Ascending aorta (tissue), 2 donors: Measurements from ENCODE around the gene RREB1. TPM values are rescaled to one million over a fixed set of nuclear protein-coding genes. Genes with fewer than 3 reads are reported as not detected.

Experiments
- DNase-seq, 2 donors: peaks; one replicate each; pipeline ENCODE4 v3.0.0-alpha.2; 2019; ENCODE audit warnings: low spot score in 2 of 2
- H3K27ac ChIP-seq, 2 donors: fragments of 200-600 bp; sonication (generic); one replicate each; pipeline ENCODE4 v1.5.1; 2016 to 2017; ENCODE audit warnings: mild to moderate bottlenecking in 1 of 2
- H3K27me3 ChIP-seq: fragments of 200-600 bp; sonication (generic); one replicate; pipeline ENCODE4 v1.5.1; 2017
- H3K36me3 ChIP-seq, 2 donors: fragments of 200-600 bp; sonication (generic); one replicate each; pipeline ENCODE4 v1.5.1; 2016
- H3K4me1 ChIP-seq, 2 donors: fragments of 200-600 bp; sonication (generic); one replicate each; pipeline ENCODE4 v1.5.1; 2016 to 2017; ENCODE audit warnings: mild to moderate bottlenecking in 1 of 2
- H3K4me3 ChIP-seq, 2 donors: fragments of 200-600 bp; sonication (generic); one replicate each; pipeline ENCODE4 v1.5.1; 2016 to 2017; ENCODE audit warnings: mild to moderate bottlenecking in 1 of 2
- H3K9me3 ChIP-seq, 2 donors: fragments of 200-600 bp; sonication (generic); one replicate each; pipeline ENCODE4 v1.5.1; 2016
- intact Hi-C: fragments of 100-400 bp; cut with DNase I; formaldehyde crosslinking; loops from one replicate; pipeline ENCODE4 v1.15.1; 2023
- total RNA-seq: library from RNA; depleted of rRNA; stranded (reverse); fragments of >200 nt; gene quantifications from one replicate; pipeline ENCODE4 v1.1.0, GENCODE V29; 2016
- TF ChIP-seq, protein P1 (sequence below), 3 experiments: fragments of 200-600 bp in 2 of 3; fragments of 450-650 bp in 1 of 3; sonication (generic) in 2 of 3; IDR thresholded peaks; one replicate each; pipeline ENCODE4 v1.5.1; 2016 to 2019; ENCODE audit warnings: antibody characterized with exemption in 3 of 3, mild to moderate bottlenecking in 1 of 3, moderate library complexity in 1 of 3

The RREB1 gene
- total RNA-seq, 1 donor from 2014 or later = 48.9 TPM

DNA sequence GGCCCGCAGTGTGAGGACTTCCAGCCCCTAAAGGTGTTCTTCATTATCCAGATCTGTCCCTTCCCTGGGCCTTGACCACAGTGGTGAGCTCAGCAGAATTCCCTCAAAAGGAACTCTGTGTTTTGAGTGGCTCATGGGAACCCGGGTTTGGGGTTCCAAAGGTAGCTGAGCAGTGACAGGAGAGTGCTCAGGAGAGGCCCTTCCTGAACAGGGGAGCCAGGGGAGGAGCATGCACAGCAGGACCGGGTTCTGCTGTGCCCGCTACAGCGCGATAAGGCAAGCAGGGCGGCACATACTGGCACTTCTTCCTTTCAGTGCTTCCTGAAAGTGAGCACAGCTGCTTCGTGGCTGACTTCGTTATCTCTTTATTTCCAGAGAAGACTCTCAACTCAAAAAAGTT, 117.0 kb downstream of the RREB1 start:
- no peak overlapping the region for H3K4me3 ChIP-seq
- TF ChIP-seq, protein P1, sequence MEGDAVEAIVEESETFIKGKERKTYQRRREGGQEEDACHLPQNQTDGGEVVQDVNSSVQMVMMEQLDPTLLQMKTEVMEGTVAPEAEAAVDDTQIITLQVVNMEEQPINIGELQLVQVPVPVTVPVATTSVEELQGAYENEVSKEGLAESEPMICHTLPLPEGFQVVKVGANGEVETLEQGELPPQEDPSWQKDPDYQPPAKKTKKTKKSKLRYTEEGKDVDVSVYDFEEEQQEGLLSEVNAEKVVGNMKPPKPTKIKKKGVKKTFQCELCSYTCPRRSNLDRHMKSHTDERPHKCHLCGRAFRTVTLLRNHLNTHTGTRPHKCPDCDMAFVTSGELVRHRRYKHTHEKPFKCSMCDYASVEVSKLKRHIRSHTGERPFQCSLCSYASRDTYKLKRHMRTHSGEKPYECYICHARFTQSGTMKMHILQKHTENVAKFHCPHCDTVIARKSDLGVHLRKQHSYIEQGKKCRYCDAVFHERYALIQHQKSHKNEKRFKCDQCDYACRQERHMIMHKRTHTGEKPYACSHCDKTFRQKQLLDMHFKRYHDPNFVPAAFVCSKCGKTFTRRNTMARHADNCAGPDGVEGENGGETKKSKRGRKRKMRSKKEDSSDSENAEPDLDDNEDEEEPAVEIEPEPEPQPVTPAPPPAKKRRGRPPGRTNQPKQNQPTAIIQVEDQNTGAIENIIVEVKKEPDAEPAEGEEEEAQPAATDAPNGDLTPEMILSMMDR (IDR thresholded peaks at IDR 0.05) = no peak
- no peak for DNase-seq
- H3K4me1 ChIP-seq = no peaks in the 10 kb centered on the region
- intact Hi-C loops = no loop called here
- H3K27ac ChIP-seq = no peak overlapping the region
- H3K36me3 ChIP-seq = peaks cover 35 to 57% of the 10 kb centered on the region in 2 donors
- H3K27me3 ChIP-seq = no peaks in the 10 kb centered on the region
- H3K9me3 ChIP-seq = no peaks in the 10 kb centered on the region

DNA sequence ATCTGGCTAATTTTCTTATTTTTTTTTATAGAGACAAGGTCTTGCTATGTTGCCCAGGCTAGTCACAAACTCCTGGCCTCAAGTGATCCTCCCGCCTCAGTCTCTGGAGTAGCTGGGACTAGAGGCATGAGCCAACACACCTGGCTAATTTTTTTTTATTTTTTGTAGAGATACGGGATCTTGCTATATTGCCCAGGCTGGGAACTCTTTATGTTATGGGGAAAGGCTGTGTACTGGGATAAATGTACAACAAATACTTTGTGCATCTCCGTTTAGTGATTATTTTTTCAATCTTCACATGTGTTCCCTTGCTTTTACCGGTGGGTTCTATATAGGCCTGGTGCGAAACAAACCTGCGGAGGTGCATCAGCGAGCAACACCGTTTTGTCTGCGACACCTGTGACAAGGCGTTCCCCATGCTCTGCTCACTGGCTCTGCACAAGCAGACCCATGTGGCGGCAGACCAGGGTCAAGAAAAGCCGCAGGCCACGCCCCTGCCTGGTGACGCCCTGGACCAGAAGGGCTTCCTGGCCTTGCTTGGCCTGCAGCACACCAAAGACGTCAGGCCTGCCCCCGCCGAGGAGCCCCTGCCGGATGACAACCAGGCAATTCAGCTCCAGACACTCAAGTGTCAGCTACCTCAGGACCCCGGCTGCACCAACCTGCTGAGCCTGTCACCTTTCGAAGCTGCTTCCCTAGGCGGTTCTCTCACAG, 121.1 kb downstream of the RREB1 start:
- no peak overlapping the region for H3K27ac ChIP-seq
- intact Hi-C loops = no loop called here
- H3K9me3 ChIP-seq = no peaks in the 10 kb centered on the region
- TF ChIP-seq, protein P1 (IDR thresholded peaks at IDR 0.05) = no peak
- DNase-seq = no peak
- H3K36me3 ChIP-seq = peaks cover 64 to 75% of the 10 kb centered on the region in 2 donors
- no peaks in the 10 kb centered on the region for H3K4me1 ChIP-seq
- no peaks in the 10 kb centered on the region for H3K27me3 ChIP-seq
- H3K4me3 ChIP-seq = no peak overlapping the region

DNA sequence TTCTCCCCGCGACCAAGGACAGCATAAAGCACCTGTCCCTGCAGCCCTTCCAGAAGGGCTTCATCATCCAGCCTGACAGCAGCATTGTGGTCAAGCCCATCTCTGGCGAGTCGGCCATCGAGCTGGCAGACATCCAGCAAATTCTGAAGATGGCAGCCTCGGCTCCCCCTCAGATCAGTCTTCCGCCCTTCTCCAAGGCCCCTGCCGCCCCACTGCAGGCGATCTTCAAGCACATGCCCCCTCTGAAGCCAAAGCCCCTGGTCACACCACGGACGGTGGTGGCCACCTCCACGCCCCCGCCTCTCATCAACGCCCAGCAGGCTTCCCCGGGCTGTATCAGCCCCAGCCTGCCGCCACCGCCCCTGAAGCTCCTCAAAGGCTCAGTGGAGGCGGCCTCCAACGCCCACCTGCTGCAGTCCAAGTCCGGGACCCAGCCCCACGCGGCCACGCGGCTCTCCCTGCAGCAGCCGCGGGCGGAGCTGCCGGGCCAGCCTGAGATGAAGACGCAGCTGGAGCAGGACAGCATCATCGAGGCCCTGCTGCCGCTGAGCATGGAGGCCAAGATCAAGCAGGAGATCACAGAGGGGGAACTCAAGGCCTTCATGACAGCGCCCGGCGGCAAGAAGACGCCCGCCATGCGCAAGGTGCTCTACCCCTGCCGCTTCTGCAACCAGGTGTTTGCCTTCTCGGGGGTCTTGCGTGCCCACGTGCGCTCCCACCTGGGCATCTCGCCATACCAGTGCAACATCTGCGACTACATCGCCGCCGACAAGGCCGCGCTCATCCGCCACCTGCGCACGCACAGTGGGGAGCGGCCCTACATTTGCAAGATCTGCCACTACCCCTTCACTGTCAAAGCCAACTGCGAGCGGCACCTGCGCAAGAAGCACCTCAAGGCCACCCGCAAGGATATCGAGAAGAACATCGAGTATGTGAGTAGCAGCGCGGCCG, 121.9 kb downstream of the RREB1 start:
- DNase-seq = no peak
- intact Hi-C loops = no loop called here
- peaks cover 64 to 77% of the 10 kb centered on the region in 2 donors for H3K36me3 ChIP-seq
- no peaks in the 10 kb centered on the region for H3K27me3 ChIP-seq
- no peak overlapping the region for H3K4me3 ChIP-seq
- TF ChIP-seq, protein P1 (IDR thresholded peaks at IDR 0.05) = no peak
- no peaks in the 10 kb centered on the region for H3K9me3 ChIP-seq
- H3K4me1 ChIP-seq = no peaks in the 10 kb centered on the region
- no peak overlapping the region for H3K27ac ChIP-seq

DNA sequence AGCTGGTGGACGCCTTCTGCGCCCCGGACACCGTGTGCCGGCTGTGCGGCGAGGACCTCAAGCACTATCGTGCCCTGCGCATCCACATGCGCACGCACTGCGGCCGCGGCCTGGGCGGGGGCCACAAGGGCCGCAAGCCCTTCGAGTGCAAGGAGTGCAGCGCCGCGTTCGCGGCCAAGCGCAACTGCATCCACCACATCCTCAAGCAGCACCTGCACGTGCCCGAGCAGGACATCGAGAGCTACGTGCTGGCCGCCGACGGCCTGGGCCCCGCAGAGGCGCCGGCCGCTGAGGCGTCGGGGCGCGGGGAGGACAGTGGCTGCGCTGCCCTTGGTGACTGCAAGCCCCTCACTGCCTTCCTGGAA, 122.5 kb downstream of the RREB1 start:
- intact Hi-C loops = no loop called here
- no peak overlapping the region for H3K27ac ChIP-seq
- H3K4me1 ChIP-seq = no peaks in the 10 kb centered on the region
- H3K27me3 ChIP-seq = no peaks in the 10 kb centered on the region
- H3K36me3 ChIP-seq = peaks cover 64 to 74% of the 10 kb centered on the region in 2 donors
- TF ChIP-seq, protein P1 (IDR thresholded peaks at IDR 0.05) = no peak
- DNase-seq = no peak
- H3K9me3 ChIP-seq = no peaks in the 10 kb centered on the region
- H3K4me3 ChIP-seq = no peak overlapping the region

DNA sequence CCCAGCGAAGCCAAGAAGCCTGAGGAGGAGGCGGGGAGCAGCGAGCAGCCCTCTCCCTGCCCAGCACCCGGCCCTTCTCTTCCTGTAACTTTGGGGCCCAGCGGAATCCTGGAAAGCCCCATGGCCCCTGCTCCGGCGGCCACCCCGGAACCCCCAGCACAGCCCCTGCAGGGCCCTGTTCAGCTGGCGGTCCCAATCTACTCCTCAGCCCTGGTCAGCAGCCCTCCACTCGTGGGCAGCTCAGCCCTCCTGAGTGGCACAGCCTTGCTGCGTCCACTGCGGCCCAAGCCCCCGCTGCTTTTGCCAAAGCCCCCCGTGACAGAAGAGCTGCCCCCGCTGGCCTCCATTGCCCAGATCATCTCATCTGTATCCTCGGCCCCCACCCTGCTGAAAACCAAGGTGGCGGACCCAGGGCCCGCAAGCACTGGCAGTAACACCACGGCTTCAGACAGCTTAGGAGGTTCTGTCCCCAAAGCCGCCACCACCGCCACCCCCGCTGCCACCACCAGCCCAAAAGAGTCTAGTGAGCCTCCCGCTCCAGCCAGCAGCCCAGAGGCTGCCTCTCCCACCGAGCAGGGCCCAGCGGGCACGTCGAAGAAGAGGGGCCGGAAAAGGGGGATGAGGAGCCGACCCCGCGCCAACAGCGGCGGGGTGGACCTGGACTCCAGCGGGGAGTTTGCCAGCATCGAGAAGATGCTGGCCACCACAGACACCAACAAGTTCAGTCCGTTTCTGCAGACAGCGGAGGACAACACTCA, 123.4 kb downstream of the RREB1 start:
- H3K4me1 ChIP-seq = no peaks in the 10 kb centered on the region
- peaks cover 61 to 75% of the 10 kb centered on the region in 2 donors for H3K36me3 ChIP-seq
- DNase-seq = no peak
- H3K9me3 ChIP-seq = no peaks in the 10 kb centered on the region
- H3K27ac ChIP-seq = no peak overlapping the region
- H3K4me3 ChIP-seq = no peak overlapping the region
- TF ChIP-seq, protein P1 (IDR thresholded peaks at IDR 0.05) = no peak
- intact Hi-C loops = no loop called here
- H3K27me3 ChIP-seq = no peaks in the 10 kb centered on the region
